C4-2B (cell line): Measurements from ENCODE around the gene SEC63.

Experiments used
- H3K27ac ChIP-seq: fragments of 450-650 bp; 2 replicates; pipeline ENCODE4 v1.5.1; 2017
- ZFX ChIP-seq: fragments of 450-650 bp; IDR thresholded peaks from 2 replicates; pipeline ENCODE4 v1.6.1; 2017
- TF ChIP-seq, protein P1 (sequence below): fragments of 450-650 bp; conservative IDR thresholded peaks from 2 replicates; pipeline ENCODE4 v1.5.1; 2017; ENCODE audit warnings: mild to moderate bottlenecking

SEC63 gene

DNA sequence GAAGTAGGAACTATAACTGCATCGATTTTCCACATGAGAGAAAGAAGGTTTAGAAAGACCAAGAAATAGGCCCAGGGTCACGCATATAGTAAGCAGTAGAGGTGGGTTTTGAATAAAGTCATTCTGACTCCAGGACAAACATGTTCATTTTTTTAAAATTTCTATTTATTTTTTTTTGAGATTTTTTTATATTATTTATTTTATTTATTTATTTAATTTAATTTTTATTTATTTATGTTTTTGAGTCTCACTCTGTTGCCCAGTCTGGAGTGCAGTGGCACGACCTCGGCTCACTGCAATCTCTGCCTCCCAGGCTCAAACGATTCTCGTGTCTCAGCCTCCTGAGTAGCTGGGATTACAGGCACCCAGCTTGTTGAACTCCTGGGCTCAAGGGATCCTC lies 13.2 kb upstream of the SEC63 start:
- H3K27ac ChIP-seq = no peak overlapping the region
- TF ChIP-seq, protein P1, sequence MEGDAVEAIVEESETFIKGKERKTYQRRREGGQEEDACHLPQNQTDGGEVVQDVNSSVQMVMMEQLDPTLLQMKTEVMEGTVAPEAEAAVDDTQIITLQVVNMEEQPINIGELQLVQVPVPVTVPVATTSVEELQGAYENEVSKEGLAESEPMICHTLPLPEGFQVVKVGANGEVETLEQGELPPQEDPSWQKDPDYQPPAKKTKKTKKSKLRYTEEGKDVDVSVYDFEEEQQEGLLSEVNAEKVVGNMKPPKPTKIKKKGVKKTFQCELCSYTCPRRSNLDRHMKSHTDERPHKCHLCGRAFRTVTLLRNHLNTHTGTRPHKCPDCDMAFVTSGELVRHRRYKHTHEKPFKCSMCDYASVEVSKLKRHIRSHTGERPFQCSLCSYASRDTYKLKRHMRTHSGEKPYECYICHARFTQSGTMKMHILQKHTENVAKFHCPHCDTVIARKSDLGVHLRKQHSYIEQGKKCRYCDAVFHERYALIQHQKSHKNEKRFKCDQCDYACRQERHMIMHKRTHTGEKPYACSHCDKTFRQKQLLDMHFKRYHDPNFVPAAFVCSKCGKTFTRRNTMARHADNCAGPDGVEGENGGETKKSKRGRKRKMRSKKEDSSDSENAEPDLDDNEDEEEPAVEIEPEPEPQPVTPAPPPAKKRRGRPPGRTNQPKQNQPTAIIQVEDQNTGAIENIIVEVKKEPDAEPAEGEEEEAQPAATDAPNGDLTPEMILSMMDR = no peak
- TF ChIP-seq ZFX = no peak

GRCh38 chr6:107970255-107970654 lies 12.2 kb upstream of the SEC63 start:
- H3K27ac ChIP-seq = no peak overlapping the region
- TF ChIP-seq ZFX = no peak
- TF ChIP-seq, protein P1 = no peak

DNA sequence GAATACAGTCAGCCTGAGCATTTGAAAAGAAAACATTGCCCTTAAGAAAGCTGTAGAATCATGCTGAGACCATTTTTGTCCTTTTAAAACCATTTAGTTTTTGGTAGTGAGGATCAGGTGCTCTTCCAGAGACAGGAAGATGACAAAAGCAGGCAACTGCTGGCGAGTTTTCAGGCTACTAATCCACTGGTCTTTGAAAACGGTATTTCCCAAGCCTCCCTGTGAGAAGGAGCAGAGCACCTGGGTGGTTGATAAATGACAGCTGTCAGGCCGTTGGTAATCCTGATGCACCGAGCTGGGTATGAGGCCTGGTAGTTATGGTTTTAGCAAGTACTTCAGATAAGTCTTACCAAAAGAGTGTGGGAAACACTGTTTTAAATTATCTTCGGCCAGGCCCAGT lies 10.1 kb upstream of the SEC63 start:
- H3K27ac ChIP-seq = no peak overlapping the region
- TF ChIP-seq ZFX = no peak
- TF ChIP-seq, protein P1 = no peak

DNA sequence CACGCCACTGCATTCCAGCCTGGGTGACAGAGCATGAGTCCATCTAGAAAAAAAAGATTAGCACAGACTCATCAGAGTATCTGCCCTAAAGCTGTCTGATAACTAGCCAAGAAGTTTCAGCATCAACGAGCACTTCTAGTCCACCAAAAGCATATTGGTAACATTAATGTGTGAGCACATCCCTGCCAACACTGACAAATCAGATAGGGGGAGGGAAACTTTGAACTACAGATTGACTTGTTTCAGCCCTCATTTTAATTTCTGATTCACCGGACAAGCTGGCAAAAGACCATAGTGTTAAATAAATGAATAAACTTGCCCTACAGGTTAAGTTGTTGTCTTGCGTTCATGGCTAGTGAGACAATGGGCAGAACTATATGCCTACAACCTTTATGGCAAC lies 7.7 kb upstream of the SEC63 start:
- TF ChIP-seq ZFX = no peak
- TF ChIP-seq, protein P1 = no peak
- H3K27ac ChIP-seq = peak overlapping the region; percentile 12

DNA sequence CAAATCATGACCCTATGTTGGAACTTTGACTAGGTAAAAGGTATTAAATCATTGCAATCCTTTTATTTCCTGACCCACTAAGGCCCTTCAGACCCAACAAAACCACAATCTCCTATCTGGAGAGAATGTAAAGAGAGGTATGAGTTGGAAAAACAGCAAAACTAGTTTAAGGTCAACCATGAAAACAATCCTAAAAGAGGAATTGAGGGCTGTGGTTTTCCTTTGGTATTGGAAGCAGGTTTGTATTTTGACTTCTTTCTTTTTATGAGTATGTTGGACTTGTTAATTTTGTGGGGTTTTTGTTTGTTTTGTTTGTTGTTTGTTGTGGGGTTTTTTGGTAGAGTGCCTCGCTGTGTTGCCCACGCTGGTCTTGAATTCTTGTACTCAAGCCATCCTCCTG lies 4.7 kb upstream of the SEC63 start:
- no peak for TF ChIP-seq ZFX
- TF ChIP-seq, protein P1 = no peak
- H3K27ac ChIP-seq = no peak overlapping the region

DNA sequence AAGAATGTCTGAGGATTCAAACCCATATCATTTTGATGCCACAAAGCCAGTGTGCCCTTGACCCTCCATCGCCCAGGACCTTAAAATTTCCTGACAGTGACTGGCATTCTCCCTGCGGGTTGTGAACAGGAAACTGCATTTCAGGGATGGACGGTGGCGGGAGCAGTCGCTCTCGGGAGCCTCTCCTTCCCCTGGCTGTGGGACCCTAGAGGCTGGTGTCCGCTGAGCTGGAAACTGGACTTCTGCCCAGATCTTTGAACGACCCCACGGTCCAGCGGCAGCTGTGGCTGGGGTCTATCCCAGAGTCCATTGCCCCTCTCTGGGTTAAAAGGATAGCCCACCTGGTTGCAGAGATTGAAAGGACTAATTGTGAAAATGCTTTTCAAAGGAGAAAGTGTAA lies 1.4 kb upstream of the SEC63 start:
- no peak overlapping the region for H3K27ac ChIP-seq
- no peak for TF ChIP-seq ZFX
- TF ChIP-seq, protein P1 = no peak

GRCh38 chr6:107958689-107959362 lies 818 bp upstream of the SEC63 start:
- peak overlapping the region; percentile 94 for H3K27ac ChIP-seq

DNA sequence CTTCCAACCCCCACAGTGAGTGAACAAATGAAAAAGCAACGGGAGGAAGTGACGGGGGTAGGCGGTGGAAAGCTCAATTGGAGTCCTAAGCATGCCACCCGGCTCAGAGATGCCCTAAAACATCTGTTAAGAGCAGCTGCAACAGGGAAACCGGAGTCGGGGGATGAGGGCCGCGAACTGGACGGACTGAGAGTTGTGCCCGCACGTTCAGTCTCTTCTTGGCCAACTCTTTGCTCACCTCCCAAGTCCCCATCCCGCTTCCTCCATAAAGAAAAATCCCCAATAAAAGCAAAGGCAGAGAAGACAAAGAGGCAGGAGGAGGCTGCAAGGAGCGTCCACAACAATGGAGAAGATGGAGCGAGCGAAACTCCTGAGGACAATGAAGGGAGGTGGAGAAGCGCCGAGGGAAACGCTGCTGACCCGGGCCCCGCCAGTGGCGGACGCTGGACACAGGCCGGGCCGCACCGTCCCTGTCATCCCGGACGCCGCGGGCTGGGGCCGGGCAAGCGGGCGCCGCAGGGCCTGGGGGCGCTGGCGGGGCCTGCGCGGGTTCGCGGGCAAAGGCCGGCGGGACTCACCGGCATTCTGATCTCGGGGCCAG lies 600 bp downstream of the SEC63 start:
- TF ChIP-seq ZFX = peak; percentile 88
- TF ChIP-seq, protein P1 = no peak

More for the DNA sequence above, 600 bp downstream of the SEC63 start:
- peak overlapping the region; percentile 94 for H3K27ac ChIP-seq
